Left lobe of liver (tissue), 2 donors: Measurements from ENCODE around the gene MBD3. TPM values are rescaled to one million over a fixed set of nuclear protein-coding genes. Genes with fewer than 3 reads are reported as not detected.
A peak's percentile ranks its signal among the peaks of the same experiment; 100 is the strongest.

Experiments
- ATAC-seq: fragments of 200-7000 bp; cut with Tn5 transposase; one replicate; pipeline ENCODE4 v1.9.1; 2020; ENCODE audit warnings: mild to moderate bottlenecking, moderate library complexity
- DNase-seq: peaks from one replicate; pipeline ENCODE4 v3.0.0-alpha.2; 2020; ENCODE audit warnings: low spot score
- total RNA-seq: library from RNA; stranded (reverse); gene quantifications from one replicate; pipeline ENCODE4 v1.2.1, GENCODE V29; 2021
- donor health status: DM: no; HTN: no; CAD: no; lungs with moderate emphysema.
- donor health status: DM: no; HTN: yes; CAD: no.

MBD3 gene
- total RNA-seq, 1 donor from 2014 or later: 40.3 TPM

- ATAC-seq (no peak), DNase-seq (no peak)
These were observed 27.0 kb upstream of the MBD3 start for GRCh38 chr19:1619703-1620102.

GRCh38 chr19:1619094-1619439 lies 26.4 kb upstream of the MBD3 start:
- ATAC-seq (no peak), DNase-seq (no peak)

GRCh38 chr19:1618157-1619093 lies 25.8 kb upstream of the MBD3 start:
- ATAC-seq: peak; percentile 85
- DNase-seq: no peak

GRCh38 chr19:1616875-1617274 lies 24.2 kb upstream of the MBD3 start:
- ATAC-seq (no peak), DNase-seq (no peak)

- DNase-seq (no peak), ATAC-seq (no peak)
These were observed 23.7 kb upstream of the MBD3 start for GRCh38 chr19:1616396-1616795.

- no peak for DNase-seq
- ATAC-seq: no peak
These were observed 22.6 kb upstream of the MBD3 start for GRCh38 chr19:1615156-1615765.

- no peak for ATAC-seq
- DNase-seq: no peak
These were observed 21.3 kb upstream of the MBD3 start for GRCh38 chr19:1613808-1614570.

- no peak for ATAC-seq
- DNase-seq: no peak
These were observed 20.5 kb upstream of the MBD3 start for GRCh38 chr19:1613146-1613545.

GRCh38 chr19:1612114-1613086 lies 19.7 kb upstream of the MBD3 start:
- DNase-seq (no peak), ATAC-seq (no peak)

- DNase-seq: no peak
- ATAC-seq: no peak
These were observed 18.7 kb upstream of the MBD3 start for GRCh38 chr19:1611353-1611752.

GRCh38 chr19:1610579-1610978 lies 17.9 kb upstream of the MBD3 start:
- ATAC-seq: no peak
- no peak for DNase-seq

GRCh38 chr19:1609680-1610474 lies 17.2 kb upstream of the MBD3 start:
- no peak for ATAC-seq
- DNase-seq: no peak

- DNase-seq: no peak
- ATAC-seq: no peak
These were observed 16.4 kb upstream of the MBD3 start for GRCh38 chr19:1609103-1609396.

GRCh38 chr19:1608359-1609102 lies 15.9 kb upstream of the MBD3 start:
- ATAC-seq (no peak), DNase-seq (no peak)

GRCh38 chr19:1606138-1606651 lies 13.5 kb upstream of the MBD3 start:
- ATAC-seq (peak; percentile 27), DNase-seq (no peak)

GRCh38 chr19:1605236-1606137 lies 12.8 kb upstream of the MBD3 start, which contains the start of gene UQCR11:
Gene UQCR11, minus strand, starts transcription at chr19:1605462. Its CDS starts 53 bp downstream, at chr19:1605409.
- ATAC-seq: peak; percentile 91

GRCh38 chr19:1602091-1602707 lies 9.5 kb upstream of the MBD3 start:
- DNase-seq (no peak), ATAC-seq (no peak)

More at GRCh38 chr19:1605236-1606137, 12.8 kb upstream of the MBD3 start, which contains the start of gene UQCR11:
- DNase-seq: peak; percentile 97
